Measurements from ENCODE around the gene PIP5K1B. TPM values are rescaled to one million over a fixed set of nuclear protein-coding genes. Genes with fewer than 3 reads are reported as not detected.

PIP5K1B gene
- total RNA-seq, 1 experiment from 2014 or later = not detected

- no peak for ATAC-seq
- H3K27ac ChIP-seq (ENCODE audit: low read length) = peak overlapping the region; percentile 62
- TF ChIP-seq POLR2AphosphoS5 (IDR thresholded peaks at IDR 0.05; ENCODE audit: low read depth, low read length) = no peak
- TF ChIP-seq TCF7L2 (IDR thresholded peaks at IDR 0.05; ENCODE audit: low read depth, low read length) = no peak
- TF ChIP-seq SIN3A (IDR thresholded peaks at IDR 0.05; ENCODE audit: borderline replicate concordance, insufficient read depth, low read depth, low read length) = no peak
- TF ChIP-seq REST (IDR thresholded peaks at IDR 0.05; ENCODE audit: insufficient read depth in 1 of 2, low read depth in 2 of 2, low read length in 1 of 2) = no peak
- TF ChIP-seq CTCF (IDR thresholded peaks at IDR 0.05) = no peak
- in situ Hi-C loops (cut with HindIII; ENCODE audit: low pct_unique_long_range_greater_than_20kb, low sequenced_read_pairs) = no loop called here
- no peak for DNase-seq (ENCODE audit: low read depth, low spot score)
- ChIA-PET CTCF (no interaction called here), POLR2A (no interaction called here)
- BruUV-seq (replicated peaks) = no TSS peak
- no peaks in the 10 kb centered on the region for H3K4me1 ChIP-seq (ENCODE audit: control insufficient read depth, insufficient read depth, low read length)
- peak overlapping the region; percentile 78 to 84 for H3K4me3 ChIP-seq (ENCODE audit: low read depth in 2 of 2, low read length in 2 of 2)
- H3K27me3 ChIP-seq (ENCODE audit: control insufficient read depth, insufficient read depth, low read length) = no peaks in the 10 kb centered on the region
- no peaks in the 10 kb centered on the region; the same call in 1 of the 2 replicates for H3K36me3 ChIP-seq (ENCODE audit: control insufficient read depth, insufficient read depth, low read length)
- intact Hi-C loops (cut with micrococcal nuclease; ENCODE audit: unreplicated experiment) = no loop called here
- H3K9me3 ChIP-seq (ENCODE audit: control insufficient read depth, insufficient read depth, low read depth, low read length) = no peaks in the 10 kb centered on the region
Observed at GRCh38 chr9:69036799-69037198, 331.8 kb downstream of the PIP5K1B start.

GRCh38 chr9:69040646-69041045, 335.6 kb downstream of the PIP5K1B start:
- Histone ChIP-seq H3K9me3 (ENCODE audit: control insufficient read depth, insufficient read depth, low read depth, low read length) (no peaks in the 10 kb centered on the region), H3K4me1 (ENCODE audit: control insufficient read depth, insufficient read depth, low read length) (no peaks in the 10 kb centered on the region), H3K27ac (ENCODE audit: low read length) (no peak overlapping the region), H3K36me3 (ENCODE audit: control insufficient read depth, insufficient read depth, low read length) (no peaks in the 10 kb centered on the region; the same call in 1 of the 2 replicates), H3K27me3 (ENCODE audit: control insufficient read depth, insufficient read depth, low read length) (no peaks in the 10 kb centered on the region), H3K4me3 (ENCODE audit: low read depth in 2 of 2, low read length in 2 of 2) (no peak overlapping the region)
- intact Hi-C loops (cut with micrococcal nuclease; ENCODE audit: unreplicated experiment) (no loop called here), in situ Hi-C loops (cut with HindIII; ENCODE audit: low pct_unique_long_range_greater_than_20kb, low sequenced_read_pairs) (no loop called here)
- BruUV-seq (replicated peaks) = no TSS peak
- ATAC-seq = no peak
- ChIA-PET CTCF (no interaction called here), POLR2A (no interaction called here)
- DNase-seq (ENCODE audit: low read depth, low spot score) = no peak
- TF ChIP-seq REST (IDR thresholded peaks at IDR 0.05; ENCODE audit: insufficient read depth in 1 of 2, low read depth in 2 of 2, low read length in 1 of 2) (no peak), TCF7L2 (IDR thresholded peaks at IDR 0.05; ENCODE audit: low read depth, low read length) (no peak), SIN3A (IDR thresholded peaks at IDR 0.05; ENCODE audit: borderline replicate concordance, insufficient read depth, low read depth, low read length) (no peak), POLR2AphosphoS5 (IDR thresholded peaks at IDR 0.05; ENCODE audit: low read depth, low read length) (no peak), CTCF (IDR thresholded peaks at IDR 0.05) (no peak)
